ENCODE data around the gene MAP4K4. TPM values are rescaled to one million over a fixed set of nuclear protein-coding genes. Genes with fewer than 3 reads are reported as not detected.

MAP4K4 gene
- total RNA-seq, 8 experiments from 2014 or later, result 72.4 to 551 (median 123) TPM

DNA sequence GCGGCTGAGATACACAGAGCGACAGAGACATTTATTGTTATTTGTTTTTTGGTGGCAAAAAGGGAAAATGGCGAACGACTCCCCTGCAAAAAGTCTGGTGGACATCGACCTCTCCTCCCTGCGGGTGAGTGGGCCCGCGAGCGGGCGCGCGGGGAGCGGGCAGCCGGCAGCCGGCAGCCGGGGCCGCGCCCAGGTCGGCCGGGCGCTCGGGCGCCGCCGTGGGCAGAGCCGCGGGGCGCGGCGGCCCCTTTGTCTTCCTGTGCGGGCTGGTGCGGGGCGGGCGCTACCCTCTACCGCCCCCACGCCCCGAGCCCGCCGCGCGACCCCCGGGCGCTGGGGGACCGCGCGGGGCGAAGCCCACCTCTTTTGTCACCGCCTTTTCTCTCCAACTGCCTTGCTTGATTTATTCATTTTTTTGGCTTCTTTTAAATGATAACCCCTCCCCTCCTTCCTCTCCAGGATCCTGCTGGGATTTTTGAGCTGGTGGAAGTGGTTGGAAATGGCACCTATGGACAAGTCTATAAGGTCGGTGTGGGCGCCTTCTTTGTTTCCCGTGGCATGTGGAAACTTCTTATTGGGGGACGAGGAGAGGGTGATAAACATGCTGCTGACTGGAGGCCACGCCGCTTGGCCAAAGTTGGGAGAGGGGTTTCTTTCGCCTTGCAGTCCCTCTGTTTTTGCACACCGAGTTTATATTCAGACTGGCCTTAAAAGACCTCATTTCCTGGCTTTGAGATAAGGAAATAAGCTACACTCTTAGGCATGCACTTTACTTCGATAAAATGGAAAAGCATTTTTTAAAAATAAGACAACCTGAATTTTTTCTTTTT, 722 bp downstream of the MAP4K4 start:
- in situ Hi-C loops (cut with MboI; ENCODE audit: low pct_unique_long_range_greater_than_20kb in 2 of 9, low sequenced_read_pairs in 9 of 9, unreplicated experiment in 9 of 9), result loop anchor here in 1 of 9 experiments (25.0 kb wide), 1 partner anchor 161 kb away; no protein-coding TSS in a partner anchor
- ATAC-seq (replicated peaks in 6 of 8), result peak in 7 of 8 experiments; percentile 4 to 45 (median 39)
- 0 to 10% (median 0%) methylated on average over 2 to 8 of the region's 57 CpGs; no CpG with 5 or more reads in 3 of the 10 experiments for WGBS, 10 experiments
- Histone ChIP-seq H3K27ac (peak overlapping the region; percentile 90 to 96), H3K4me3 (peak overlapping the region; percentile 59 to 99 (median 89)), H3K4me1 (replicated peaks in 1 of 2) (peaks cover 7 to 12% of the 10 kb centered on the region in 2 donors)

DNA sequence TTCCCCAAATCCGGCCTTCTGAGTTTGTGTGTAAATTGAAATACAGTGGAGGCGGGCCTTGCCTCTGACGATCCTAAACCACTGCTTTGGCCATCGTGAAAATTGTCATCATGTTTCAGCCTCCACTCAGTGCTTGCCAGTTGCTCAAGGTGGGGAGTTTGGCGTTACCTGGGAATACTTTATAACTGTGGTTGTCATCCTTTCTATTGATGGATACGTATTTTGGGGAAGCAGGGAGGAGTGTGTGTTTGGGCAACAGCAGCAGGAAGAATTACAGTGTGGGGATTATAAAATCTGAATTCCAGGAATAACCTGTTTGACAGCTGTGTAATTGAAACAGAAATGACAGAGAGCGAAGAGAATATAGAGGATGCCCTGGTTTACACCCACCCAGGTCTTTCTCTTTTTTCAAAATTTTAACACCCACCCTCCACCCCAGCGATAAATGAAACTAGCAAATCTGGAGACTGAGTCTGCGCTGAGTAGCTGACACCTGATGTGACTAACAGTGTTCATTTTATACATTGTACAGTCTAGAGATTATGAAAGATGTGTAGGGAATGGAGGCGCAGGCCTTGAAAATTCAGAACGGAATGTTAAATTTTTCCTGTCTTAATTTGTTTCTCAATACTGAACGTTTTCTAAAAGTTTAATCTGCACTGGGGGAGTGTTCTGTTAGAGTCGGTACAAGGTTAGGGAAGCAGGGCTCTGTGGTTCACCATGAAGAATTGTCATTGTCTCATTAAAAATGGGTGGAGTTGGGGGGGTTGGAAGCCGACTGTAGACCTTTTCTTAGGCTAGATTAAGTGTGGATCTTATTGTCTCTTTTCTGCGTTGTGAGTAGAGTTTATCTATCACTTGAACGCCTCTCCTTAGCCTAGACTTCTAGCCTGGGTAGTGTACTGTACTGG, 1.6 kb downstream of the MAP4K4 start:
- in situ Hi-C loops (cut with MboI; ENCODE audit: low pct_unique_long_range_greater_than_20kb in 2 of 9, low sequenced_read_pairs in 9 of 9, unreplicated experiment in 9 of 9), result loop anchor here in 1 of 9 experiments (25.0 kb wide), 1 partner anchor 162 kb away; no protein-coding TSS in a partner anchor
- WGBS, 10 experiments, result 0 to 14% (median 8%) methylated on average over 2 to 14 of the region's 16 CpGs
- Histone ChIP-seq H3K27ac (peak overlapping the region in 1 of 2 donors; percentile 8), H3K4me1 (replicated peaks in 1 of 2) (peaks cover 12% of the 10 kb centered on the region in 2 donors), H3K4me3 (peak overlapping the region; percentile 59 to 99 (median 89))
- no peak for ATAC-seq (replicated peaks in 6 of 8)

DNA sequence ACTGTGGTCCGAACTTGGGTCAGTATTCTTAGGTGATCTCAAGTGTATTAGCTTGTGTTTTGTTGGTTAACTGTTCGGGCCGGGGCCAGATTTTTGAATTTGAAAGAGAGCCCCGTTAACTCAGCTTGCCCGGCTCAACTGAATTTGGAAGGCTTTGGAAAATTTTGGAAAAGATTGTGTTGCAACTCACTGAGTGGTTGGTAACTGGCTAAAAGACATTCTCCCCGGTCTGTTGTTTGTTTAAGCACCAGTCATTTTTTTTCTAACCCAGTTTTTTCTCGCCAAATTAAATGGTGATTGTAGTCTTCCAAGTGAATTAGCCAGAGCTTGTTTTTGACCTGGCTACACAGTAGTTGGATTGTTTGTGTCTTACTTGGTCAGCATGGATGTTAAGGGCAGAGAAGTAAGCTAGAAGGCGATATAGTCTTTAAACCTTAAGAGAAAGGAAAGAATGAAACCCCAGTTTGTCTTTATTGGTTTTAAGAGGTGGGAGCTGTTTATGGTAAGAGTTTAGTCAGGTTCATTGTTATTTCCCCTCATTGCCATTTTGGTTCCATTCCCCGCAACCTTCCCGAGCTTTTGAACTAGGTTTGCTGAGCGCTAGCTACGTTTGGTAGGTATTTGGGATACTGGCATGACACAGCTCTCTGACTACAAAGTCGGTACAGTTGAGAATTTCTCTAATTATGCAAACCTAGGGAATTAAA, 2.4 kb downstream of the MAP4K4 start:
- Histone ChIP-seq H3K4me1 (replicated peaks in 1 of 2) (peaks cover 12 to 15% of the 10 kb centered on the region in 2 donors), H3K4me3 (peak overlapping the region; percentile 59 to 99 (median 89)), H3K27ac (no peak overlapping the region)
- in situ Hi-C loops (cut with MboI; ENCODE audit: low pct_unique_long_range_greater_than_20kb in 2 of 9, low sequenced_read_pairs in 9 of 9, unreplicated experiment in 9 of 9), result loop anchor here in 2 of 9 experiments (25.0 kb wide), 2 partner anchors 163 to 288 kb away; no protein-coding TSS in a partner anchor
- WGBS, 10 experiments, result 2 to 17% (median 5%) methylated on average over 1 to 11 of the region's 13 CpGs
- ATAC-seq (replicated peaks in 6 of 8), result no peak

DNA sequence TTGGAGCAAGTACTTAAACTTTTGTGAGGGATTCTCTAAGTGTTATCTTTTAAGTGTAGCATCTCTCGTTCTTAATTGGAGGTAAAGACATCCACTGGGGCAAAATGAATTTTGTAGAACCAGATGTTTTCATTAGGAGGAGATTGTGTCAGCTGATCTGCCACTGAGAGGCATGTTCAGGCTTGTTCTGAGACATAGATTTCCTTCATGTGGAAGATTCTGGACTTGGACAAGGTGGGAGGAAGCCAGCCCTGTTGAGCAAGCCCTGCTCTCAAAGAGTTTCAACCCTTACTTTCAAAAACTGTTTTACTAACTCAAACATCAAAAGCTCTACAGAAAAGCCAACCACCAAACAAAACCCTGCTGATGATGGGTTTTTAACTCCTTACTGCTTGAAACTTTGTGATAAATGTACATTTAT, 6.5 kb downstream of the MAP4K4 start:
- no peak overlapping the region for H3K4me3 ChIP-seq
- no peak overlapping the region for H3K27ac ChIP-seq

DNA sequence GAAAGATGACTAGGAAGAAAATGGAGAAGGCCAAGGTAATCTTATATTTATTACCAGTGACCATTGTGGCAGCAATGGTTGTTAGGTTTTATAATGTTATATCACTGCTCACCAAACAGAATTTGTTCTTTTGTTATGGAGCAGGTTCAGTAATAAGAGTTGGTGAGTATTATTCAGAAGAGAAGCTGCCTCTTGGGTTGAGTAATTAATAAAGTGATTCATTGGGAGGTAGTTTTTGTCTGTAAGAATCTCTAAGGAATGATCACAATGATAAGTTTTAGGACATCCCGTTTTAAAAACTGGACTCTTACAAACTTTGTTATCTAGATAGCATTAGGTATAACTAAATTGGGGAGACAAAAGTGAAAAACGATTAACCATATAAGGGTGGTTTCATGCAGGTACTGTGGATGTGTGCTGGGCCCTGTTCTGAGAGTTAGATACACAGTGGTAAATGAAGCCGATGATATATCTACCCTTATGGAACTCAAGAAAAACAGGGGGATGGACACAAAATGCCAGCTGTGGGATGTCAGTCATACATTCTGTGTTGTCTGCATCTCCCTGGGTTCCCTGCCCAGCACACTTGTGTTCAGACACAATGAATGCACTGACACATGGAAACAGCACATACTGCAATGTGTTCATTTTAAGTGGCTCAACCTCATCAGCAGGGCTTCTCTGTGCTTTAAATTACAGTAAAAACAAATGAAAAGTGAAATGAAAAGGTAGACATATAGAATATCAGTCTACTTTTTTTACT, 7.5 kb downstream of the MAP4K4 start:
- Histone ChIP-seq H3K4me3 (no peak overlapping the region), H3K27ac (no peak overlapping the region), H3K4me1 (replicated peaks in 1 of 2) (peaks cover 23 to 30% of the 10 kb centered on the region in 2 donors)
- peak in 3 of 8 experiments; percentile 17 to 75 (median 46) for ATAC-seq (replicated peaks in 6 of 8)
- WGBS, 10 experiments, result 0 to 100% (median 82%) methylated on average over 1 to 3 of the region's 3 CpGs; no CpG with 5 or more reads in 2 of the 10 experiments
- in situ Hi-C loops (cut with MboI; ENCODE audit: low pct_unique_long_range_greater_than_20kb in 2 of 9, low sequenced_read_pairs in 9 of 9, unreplicated experiment in 9 of 9), result loop anchor here in 1 of 9 experiments (25.0 kb wide), 1 partner anchor 293 kb away; no protein-coding TSS in a partner anchor

More for the DNA sequence above, 6.5 kb downstream of the MAP4K4 start:
- 0 to 100% (median 62%) methylated on average over 1 of the region's 1 CpG; no CpG with 5 or more reads in 2 of the 10 experiments for WGBS, 10 experiments
- in situ Hi-C loops (cut with MboI; ENCODE audit: low pct_unique_long_range_greater_than_20kb in 2 of 9, low sequenced_read_pairs in 9 of 9, unreplicated experiment in 9 of 9), result loop anchor here in 1 of 9 experiments (25.0 kb wide), 1 partner anchor 292 kb away; no protein-coding TSS in a partner anchor
- peak in 4 of 8 experiments; percentile 22 to 75 (median 58) for ATAC-seq (replicated peaks in 6 of 8)
- peaks cover 14 to 21% of the 10 kb centered on the region in 2 donors for H3K4me1 ChIP-seq (replicated peaks in 1 of 2)

DNA sequence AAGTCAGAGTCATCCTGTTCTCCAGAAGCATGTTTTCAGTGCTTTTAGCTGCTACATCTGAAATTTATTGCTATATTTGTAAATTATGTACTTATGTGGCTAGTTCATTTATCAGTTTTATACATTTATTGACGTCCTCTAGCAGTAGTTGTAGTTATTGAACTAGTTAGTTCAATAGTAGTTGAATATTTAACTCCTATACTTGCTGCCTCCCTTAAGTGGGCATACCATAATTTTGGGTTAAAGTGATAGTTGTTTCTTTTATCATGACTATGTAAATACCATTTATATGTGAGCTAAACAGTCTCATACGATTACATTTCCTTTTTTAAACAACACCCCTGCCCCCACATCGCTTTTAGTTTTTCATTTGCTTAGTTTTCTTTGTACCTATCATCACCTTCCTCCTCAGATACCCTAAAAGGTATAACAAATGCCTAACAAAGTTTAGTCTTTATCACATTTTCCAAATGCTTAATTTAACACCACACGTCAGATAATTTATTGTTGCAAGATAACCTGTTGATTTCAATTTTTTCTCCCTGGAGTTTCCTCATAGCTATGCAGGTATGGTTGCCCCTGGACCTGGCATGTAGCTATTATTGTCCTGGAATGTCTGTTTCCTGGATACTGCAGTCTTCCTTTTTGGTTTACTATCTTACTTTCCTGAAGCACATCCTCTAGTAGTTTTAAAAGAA, 8.8 kb downstream of the MAP4K4 start:
- in situ Hi-C loops (cut with MboI; ENCODE audit: low pct_unique_long_range_greater_than_20kb in 2 of 9, low sequenced_read_pairs in 9 of 9, unreplicated experiment in 9 of 9), result loop anchor here in 1 of 9 experiments (25.0 kb wide), 1 partner anchor 294 kb away; no protein-coding TSS in a partner anchor
- ATAC-seq (replicated peaks in 6 of 8), result no peak
- Histone ChIP-seq H3K27ac (no peak overlapping the region), H3K4me3 (no peak overlapping the region), H3K4me1 (replicated peaks in 1 of 2) (peaks cover 36% of the 10 kb centered on the region in 2 donors)
- WGBS, 10 experiments, result 72 to 100% (median 96%) methylated on average over 1 to 4 of the region's 4 CpGs

DNA sequence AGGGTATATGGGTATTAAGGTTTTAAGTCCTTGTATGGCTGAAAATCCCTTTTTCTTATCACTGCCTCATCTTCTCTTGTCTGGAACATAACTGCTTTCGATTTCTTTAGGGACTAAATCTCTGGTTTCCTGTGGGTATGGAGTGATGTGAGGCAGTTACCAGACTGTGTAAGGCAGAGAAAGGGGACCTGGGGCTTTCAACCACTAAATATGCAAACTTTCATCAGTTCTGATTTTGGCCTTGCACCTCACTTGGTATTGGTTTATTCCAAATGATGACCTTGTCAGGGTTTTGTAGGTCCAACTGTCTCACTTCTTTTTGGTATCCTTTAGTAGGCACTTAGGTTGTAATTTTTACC, 9.3 kb downstream of the MAP4K4 start:
- Histone ChIP-seq H3K27ac (no peak overlapping the region), H3K4me3 (no peak overlapping the region), H3K4me1 (replicated peaks in 1 of 2) (peaks cover 36 to 37% of the 10 kb centered on the region in 2 donors)
- in situ Hi-C loops (cut with MboI; ENCODE audit: low pct_unique_long_range_greater_than_20kb in 2 of 9, low sequenced_read_pairs in 9 of 9, unreplicated experiment in 9 of 9), result loop anchor here in 1 of 9 experiments (25.0 kb wide), 1 partner anchor 294 kb away; no protein-coding TSS in a partner anchor
- ATAC-seq (replicated peaks in 6 of 8), result no peak
- WGBS, 10 experiments, result 80 to 100% (median 100%) methylated on average over 1 of the region's 1 CpG; no CpG with 5 or more reads in 5 of the 10 experiments

DNA sequence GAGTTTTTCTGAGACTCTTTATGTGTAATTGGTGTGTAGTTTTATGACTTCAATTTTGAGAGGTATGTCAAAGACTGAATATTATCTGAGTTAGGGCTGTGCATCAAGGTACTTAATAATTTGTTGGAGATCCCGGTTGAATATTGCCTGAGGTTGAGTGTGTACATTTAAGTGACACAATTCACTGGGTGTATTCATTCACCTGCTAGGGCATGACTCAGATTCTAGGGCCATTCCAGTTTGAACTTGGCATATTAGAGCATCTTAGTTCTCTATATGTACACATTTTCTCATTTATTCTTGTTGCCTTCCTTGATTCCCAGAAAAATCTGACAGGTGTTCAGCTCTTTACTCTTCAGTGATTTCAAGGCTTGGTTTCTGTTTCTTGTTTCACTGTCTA, 12.5 kb downstream of the MAP4K4 start:
- H3K27ac ChIP-seq, result peak overlapping the region in 1 of 2 donors; percentile 49
- in situ Hi-C loops (cut with MboI; ENCODE audit: low pct_unique_long_range_greater_than_20kb in 2 of 9, low sequenced_read_pairs in 9 of 9, unreplicated experiment in 9 of 9), result loop anchor here in 1 of 9 experiments (25.0 kb wide), 1 partner anchor 298 kb away; no protein-coding TSS in a partner anchor
- H3K4me1 ChIP-seq (replicated peaks in 1 of 2), result peaks cover 26 to 39% of the 10 kb centered on the region in 2 donors
- peak in 4 of 8 experiments; percentile 23 to 42 (median 33) for ATAC-seq (replicated peaks in 6 of 8)
- 40 to 88% (median 70%) methylated on average over 1 of the region's 1 CpG; no CpG with 5 or more reads in 6 of the 10 experiments for whole genome bisulfite sequencing, 10 experiments
- no peak overlapping the region for H3K4me3 ChIP-seq

DNA sequence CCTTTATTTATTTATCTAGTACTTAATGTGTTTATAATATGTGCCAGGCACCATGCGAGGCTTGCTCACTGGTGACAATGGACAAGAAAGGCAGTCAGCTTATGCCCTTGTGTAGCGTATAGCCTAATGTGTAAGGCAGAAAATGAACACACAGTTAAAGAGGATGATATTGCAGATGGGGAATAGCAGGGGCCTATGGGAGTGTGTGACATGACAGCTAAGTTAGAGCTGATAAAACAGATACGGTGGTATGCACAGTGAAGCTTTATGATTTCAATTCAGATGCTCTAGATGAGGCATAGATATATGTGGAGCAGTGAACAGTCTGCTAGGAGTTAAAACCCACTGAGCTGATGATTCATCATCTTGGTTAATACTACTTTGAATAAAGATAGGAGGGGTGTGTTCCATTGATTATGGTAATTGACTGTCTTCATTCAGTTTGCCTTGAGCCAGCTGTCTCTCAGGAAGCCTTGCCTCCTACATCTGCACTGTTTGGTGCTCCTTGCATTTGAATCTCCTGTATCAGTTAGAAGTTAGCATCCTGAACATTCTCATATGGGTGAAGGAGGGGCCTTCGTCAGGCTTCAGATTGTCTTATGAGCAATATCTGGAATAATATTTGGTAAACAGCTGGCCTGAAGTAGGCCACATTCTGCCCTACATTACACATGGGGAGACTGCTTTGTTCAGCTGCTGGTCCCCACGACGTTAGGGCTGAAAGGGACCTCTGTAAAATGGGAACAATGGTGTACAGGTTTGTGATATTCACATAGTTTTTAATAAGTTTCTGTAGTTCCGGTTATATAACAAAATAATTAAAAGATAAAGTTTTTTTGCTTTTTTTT, 13.2 kb downstream of the MAP4K4 start:
- in situ Hi-C loops (cut with MboI; ENCODE audit: low pct_unique_long_range_greater_than_20kb in 2 of 9, low sequenced_read_pairs in 9 of 9, unreplicated experiment in 9 of 9), result loop anchor here in 1 of 9 experiments (25.0 kb wide), 1 partner anchor 298 kb away; no protein-coding TSS in a partner anchor
- peak overlapping the region in 1 of 2 donors; percentile 49 for H3K27ac ChIP-seq
- WGBS, 10 experiments, result 20 to 90% (median 48%) methylated on average over 1 to 6 of the region's 7 CpGs
- H3K4me1 ChIP-seq (replicated peaks in 1 of 2), result peaks cover 26 to 39% of the 10 kb centered on the region in 2 donors
- ATAC-seq (replicated peaks in 6 of 8), result peak; percentile 87 to 98 (median 92)
- H3K4me3 ChIP-seq, result no peak overlapping the region

DNA sequence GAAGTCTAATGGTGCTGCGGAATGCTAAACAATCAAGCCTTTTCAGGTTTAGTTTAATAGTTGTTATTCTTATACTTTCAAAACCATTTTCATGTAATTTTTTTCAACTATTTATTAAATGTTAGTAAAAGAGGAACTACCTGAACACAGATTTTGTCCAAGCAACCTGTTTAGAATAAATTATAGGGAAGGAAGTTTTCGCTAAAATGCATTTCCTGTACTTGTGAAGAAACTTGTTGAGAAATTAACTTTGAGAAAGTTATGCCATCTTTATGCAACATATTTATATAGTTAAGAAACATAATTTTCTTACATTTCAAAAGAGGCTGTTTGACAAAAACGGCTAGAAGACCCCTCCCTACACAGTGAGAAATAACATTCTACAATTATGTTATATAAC, 16.6 kb downstream of the MAP4K4 start:
- Histone ChIP-seq H3K4me1 (replicated peaks in 1 of 2) (peaks cover 23 to 29% of the 10 kb centered on the region in 2 donors), H3K4me3 (no peak overlapping the region), H3K27ac (no peak overlapping the region)
- no peak for ATAC-seq (replicated peaks in 6 of 8)
- WGBS, 10 experiments, result 66 to 100% (median 95%) methylated on average over 1 to 3 of the region's 3 CpGs
- in situ Hi-C loops (cut with MboI; ENCODE audit: low pct_unique_long_range_greater_than_20kb in 2 of 9, low sequenced_read_pairs in 9 of 9, unreplicated experiment in 9 of 9), result loop anchor here in 1 of 9 experiments (25.0 kb wide), 1 partner anchor 302 kb away; no protein-coding TSS in a partner anchor
